NK-92 treated with Interleukin-12 subunit alpha and Interleukin-12 subunit beta, amount 100 ng/mL, for 24 hours (cell line): ENCODE measurements around the gene SULT2B1.
"Not testable (repeated sequence)": the region's sequence is repeated elsewhere in the genome, so short reads cannot be mapped to it uniquely, and the experiment has no call there.

Experiments used
- DNase-seq: peaks from one replicate; lab custom pipeline; 2025; lab: John Stamatoyannopoulos, UW

The SULT2B1 gene

GRCh38 chr19:48618916-48619691 lies 67.1 kb downstream of the SULT2B1 start, which contains the start of the genes RPL18 and SPHK2:
TSS of gene RPL18 (minus strand) at chr19:48619178. CDS start at chr19:48619143, 35 bp downstream.
TSS of gene SPHK2 (plus strand) at chr19:48619506. CDS start at chr19:48620515, 1,009 bp downstream.
- DNase-seq, result peak; percentile 96

- DNase-seq, result no peak
These were observed 68.0 kb downstream of the SULT2B1 start for GRCh38 chr19:48619692-48620585.

GRCh38 chr19:48623556-48624066 lies 71.6 kb downstream of the SULT2B1 start:
- no peak for DNase-seq

GRCh38 chr19:48624067-48624594 lies 72.2 kb downstream of the SULT2B1 start:
- peak; percentile 93 for DNase-seq

DNA sequence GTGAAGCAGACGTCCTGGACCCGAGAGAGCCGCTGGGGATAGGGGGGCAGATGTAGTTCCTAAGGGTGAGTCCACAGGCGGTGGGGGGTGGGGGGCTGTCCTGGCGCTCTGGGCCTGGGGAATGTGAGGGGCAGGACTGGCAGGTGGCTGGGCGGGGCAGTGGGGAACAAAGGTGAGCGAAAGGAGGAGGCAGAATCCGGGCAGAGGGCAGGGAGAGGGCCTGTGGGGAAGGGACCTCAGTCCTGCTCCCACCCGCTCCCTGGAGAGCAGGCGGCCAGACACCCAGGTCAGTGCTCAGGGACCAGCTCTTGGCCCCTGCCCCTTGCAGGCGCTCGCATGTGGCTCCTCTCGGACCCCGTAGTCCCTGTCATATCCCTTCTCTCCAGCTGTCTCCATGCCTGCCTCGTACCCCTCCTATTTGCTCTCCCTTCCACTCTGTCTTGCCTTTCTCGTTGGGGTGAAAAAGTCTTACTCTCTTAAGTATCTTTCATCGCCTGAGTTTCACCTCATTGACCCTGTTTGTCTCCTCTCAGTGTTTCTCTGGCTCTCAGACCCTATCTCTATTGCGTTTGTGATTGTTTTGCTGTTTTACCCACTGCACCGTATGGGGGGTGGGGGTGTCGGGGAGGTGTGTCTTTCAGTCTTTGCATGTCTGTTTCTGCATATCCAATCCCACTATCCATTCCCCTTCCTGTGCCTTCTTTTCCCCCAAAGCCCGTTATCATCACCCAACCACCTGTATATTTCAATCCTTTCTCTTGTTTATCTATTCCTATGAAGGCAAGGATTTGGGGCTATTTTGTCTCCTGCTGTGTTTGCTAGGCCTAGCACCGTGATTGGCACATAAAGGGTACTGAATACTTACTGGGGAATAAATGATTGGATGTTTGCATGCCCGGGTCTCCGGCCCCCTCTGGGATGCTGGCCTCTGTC lies 73.1 kb downstream of the SULT2B1 start:
- DNase-seq, result no peak

DNA sequence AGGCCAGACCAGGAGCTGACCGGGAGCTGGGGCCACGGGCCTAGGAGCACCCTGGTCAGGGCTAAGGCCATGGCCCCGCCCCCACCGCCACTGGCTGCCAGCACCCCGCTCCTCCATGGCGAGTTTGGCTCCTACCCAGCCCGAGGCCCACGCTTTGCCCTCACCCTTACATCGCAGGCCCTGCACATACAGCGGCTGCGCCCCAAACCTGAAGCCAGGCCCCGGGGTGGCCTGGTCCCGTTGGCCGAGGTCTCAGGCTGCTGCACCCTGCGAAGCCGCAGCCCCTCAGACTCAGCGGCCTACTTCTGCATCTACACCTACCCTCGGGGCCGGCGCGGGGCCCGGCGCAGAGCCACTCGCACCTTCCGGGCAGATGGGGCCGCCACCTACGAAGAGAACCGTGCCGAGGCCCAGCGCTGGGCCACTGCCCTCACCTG lies 73.9 kb downstream of the SULT2B1 start:
- no peak for DNase-seq

GRCh38 chr19:48627201-48627864 lies 75.4 kb downstream of the SULT2B1 start:
- peak; percentile 71 for DNase-seq

DNA sequence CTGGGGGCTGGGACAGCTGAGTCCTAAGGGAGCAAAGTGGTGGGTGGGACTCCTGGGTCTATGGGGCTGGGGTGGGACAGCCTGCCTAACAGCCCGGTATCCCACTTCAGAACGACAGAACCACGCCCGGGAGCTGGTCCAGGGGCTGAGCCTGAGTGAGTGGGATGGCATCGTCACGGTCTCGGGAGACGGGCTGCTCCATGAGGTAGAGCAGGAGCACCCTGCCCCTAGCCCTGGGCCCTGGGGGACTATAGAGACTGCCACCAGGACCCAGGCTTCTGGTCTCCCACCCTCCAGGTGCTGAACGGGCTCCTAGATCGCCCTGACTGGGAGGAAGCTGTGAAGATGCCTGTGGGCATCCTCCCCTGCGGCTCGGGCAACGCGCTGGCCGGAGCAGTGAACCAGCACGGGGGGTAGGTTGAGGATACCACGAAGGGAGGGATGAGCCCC lies 75.9 kb downstream of the SULT2B1 start:
- DNase-seq, result no peak

- DNase-seq, result no peak
These were observed 76.7 kb downstream of the SULT2B1 start for GRCh38 chr19:48628486-48629296.

DNA sequence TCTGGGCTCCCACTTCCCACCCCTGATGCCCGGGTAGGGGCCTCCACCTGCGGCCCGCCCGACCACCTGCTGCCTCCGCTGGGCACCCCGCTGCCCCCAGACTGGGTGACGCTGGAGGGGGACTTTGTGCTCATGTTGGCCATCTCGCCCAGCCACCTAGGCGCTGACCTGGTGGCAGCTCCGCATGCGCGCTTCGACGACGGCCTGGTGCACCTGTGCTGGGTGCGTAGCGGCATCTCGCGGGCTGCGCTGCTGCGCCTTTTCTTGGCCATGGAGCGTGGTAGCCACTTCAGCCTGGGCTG lies 77.3 kb downstream of the SULT2B1 start:
- no peak for DNase-seq

DNA sequence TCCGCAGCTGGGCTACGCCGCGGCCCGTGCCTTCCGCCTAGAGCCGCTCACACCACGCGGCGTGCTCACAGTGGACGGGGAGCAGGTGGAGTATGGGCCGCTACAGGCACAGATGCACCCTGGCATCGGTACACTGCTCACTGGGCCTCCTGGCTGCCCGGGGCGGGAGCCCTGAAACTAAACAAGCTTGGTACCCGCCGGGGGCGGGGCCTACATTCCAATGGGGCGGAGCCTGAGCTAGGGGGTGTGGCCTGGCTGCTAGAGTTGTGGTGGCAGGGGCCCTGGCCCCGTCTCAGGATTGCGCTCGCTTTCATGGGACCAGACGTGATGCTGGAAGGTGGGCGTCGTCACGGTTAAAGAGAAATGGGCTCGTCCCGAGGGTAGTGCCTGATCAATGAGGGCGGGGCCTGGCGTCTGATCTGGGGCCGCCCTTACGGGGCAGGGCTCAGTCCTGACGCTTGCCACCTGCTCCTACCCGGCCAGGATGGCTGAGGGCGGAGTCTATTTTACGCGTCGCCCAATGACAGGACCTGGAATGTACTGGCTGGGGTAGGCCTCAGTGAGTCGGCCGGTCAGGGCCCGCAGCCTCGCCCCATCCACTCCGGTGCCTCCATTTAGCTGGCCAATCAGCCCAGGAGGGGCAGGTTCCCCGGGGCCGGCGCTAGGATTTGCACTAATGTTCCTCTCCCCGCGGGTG lies 77.8 kb downstream of the SULT2B1 start:
- no peak for DNase-seq

GRCh38 chr19:48630296-48631063 lies 78.5 kb downstream of the SULT2B1 start:
- no peak for DNase-seq

DNA sequence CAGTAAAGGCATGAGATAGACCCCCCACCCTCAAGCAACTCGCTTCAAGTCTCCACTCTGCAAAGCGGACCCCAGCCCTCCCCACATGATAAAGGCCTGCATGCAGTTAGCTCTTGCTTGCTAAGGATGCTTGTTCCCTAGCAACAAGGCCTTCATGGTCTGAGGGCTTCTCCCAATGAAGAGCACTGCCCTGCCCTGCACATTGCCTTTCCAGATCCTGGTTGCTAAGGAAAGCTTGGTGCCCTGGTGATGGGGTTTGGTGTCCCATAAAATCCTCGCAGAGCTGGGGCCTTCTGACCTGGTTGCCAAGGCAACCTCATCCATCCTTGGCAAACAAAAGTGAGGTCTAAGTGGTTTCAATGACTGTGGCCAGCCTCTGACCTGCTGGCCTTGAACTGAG lies 79.3 kb downstream of the SULT2B1 start:
- DNase-seq, result no peak

GRCh38 chr19:48632286-48632685 lies 80.3 kb downstream of the SULT2B1 start:
- not testable (repeated sequence) for DNase-seq

GRCh38 chr19:48632692-48633147 lies 80.7 kb downstream of the SULT2B1 start:
- no peak for DNase-seq

GRCh38 chr19:48633148-48634035 lies 81.4 kb downstream of the SULT2B1 start:
- no peak for DNase-seq

- no peak for DNase-seq
These were observed 82.0 kb downstream of the SULT2B1 start for GRCh38 chr19:48634036-48634342.
